HL-60 (cell line): Measurements from ENCODE around the gene RPP21.

Source experiments
- DNase-seq, 2 experiments: peaks; one replicate each; pipeline ENCODE4 v3.0.0-alpha.2; 2010 to 2020; ENCODE audit warnings: low read depth in 1 of 2, low spot score in 1 of 2
- H3K27ac ChIP-seq: fragments of 250-450 bp; sonication (Bioruptor Pico); replicated peaks from 2 replicates; pipeline ENCODE4 v1.5.1; 2020; ENCODE audit warnings: mild to moderate bottlenecking, moderate library complexity
- H3K27me3 ChIP-seq: fragments of 250-450 bp; sonication (Bioruptor Pico); 2 replicates; pipeline ENCODE4 v1.5.1; 2021; ENCODE audit warnings: mild to moderate bottlenecking, moderate library complexity; ENCODE audit not compliant: insufficient read depth, poor library complexity, severe bottlenecking
- H3K4me3 ChIP-seq: replicated peaks from 2 replicates; pipeline ENCODE4 v1.5.1; 2011; ENCODE audit warnings: mild to moderate bottlenecking, control low read depth, low read length; ENCODE audit not compliant: insufficient read depth
- GABPA ChIP-seq: IDR thresholded peaks from 2 replicates; pipeline ENCODE4 v1.6.1; 2012; ENCODE audit warnings: low read depth
- POLR2AphosphoS5 ChIP-seq: IDR thresholded peaks from 2 replicates; pipeline ENCODE4 v1.6.1; 2012; ENCODE audit warnings: low read depth
- SPI1 ChIP-seq: IDR thresholded peaks from 2 replicates; pipeline ENCODE4 v1.6.1; 2012; ENCODE audit warnings: low read depth, mild to moderate bottlenecking, borderline replicate concordance
- TF ChIP-seq, protein P1 (sequence below): IDR thresholded peaks from one replicate; pipeline ENCODE4 v1.5.1; 2011; ENCODE audit warnings: low read length, control low read depth, inconsistent platforms; ENCODE audit not compliant: insufficient read depth
- TF ChIP-seq, protein P2 (sequence below): IDR thresholded peaks from 2 replicates; pipeline ENCODE4 v1.6.1; 2012; ENCODE audit warnings: low read depth; ENCODE audit not compliant: insufficient replicate concordance

RPP21 gene

DNA sequence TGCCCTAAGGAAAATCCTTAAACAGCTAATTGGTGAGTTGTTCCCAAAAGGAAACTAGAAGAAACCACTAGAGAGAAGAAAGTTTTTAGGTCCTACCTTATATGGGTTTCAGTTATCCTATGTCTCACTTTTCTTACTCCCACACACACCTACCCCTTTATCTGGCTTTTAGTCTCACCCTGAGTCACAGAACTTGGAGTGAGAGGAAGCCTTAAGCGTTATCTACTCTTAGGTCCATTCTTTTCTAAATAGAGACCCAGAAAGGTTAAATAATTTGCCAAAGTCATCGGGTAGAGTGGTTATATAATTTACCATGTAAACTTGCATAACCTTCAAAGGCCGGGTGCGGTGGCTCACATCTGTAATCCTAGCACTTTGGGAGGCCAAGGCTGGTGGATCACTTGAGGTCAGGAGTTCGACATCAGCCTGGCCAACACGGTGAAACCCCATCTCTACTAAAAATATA, 4.3 kb upstream of the RPP21 start:
- H3K4me3 ChIP-seq = no peak overlapping the region
- no peaks in the 10 kb centered on the region for H3K27me3 ChIP-seq
- DNase-seq = no peak
- TF ChIP-seq GABPA (no peak), POLR2AphosphoS5 (no peak), SPI1 (no peak)
- TF ChIP-seq, protein P1, sequence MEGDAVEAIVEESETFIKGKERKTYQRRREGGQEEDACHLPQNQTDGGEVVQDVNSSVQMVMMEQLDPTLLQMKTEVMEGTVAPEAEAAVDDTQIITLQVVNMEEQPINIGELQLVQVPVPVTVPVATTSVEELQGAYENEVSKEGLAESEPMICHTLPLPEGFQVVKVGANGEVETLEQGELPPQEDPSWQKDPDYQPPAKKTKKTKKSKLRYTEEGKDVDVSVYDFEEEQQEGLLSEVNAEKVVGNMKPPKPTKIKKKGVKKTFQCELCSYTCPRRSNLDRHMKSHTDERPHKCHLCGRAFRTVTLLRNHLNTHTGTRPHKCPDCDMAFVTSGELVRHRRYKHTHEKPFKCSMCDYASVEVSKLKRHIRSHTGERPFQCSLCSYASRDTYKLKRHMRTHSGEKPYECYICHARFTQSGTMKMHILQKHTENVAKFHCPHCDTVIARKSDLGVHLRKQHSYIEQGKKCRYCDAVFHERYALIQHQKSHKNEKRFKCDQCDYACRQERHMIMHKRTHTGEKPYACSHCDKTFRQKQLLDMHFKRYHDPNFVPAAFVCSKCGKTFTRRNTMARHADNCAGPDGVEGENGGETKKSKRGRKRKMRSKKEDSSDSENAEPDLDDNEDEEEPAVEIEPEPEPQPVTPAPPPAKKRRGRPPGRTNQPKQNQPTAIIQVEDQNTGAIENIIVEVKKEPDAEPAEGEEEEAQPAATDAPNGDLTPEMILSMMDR = no peak
- TF ChIP-seq, protein P2, sequence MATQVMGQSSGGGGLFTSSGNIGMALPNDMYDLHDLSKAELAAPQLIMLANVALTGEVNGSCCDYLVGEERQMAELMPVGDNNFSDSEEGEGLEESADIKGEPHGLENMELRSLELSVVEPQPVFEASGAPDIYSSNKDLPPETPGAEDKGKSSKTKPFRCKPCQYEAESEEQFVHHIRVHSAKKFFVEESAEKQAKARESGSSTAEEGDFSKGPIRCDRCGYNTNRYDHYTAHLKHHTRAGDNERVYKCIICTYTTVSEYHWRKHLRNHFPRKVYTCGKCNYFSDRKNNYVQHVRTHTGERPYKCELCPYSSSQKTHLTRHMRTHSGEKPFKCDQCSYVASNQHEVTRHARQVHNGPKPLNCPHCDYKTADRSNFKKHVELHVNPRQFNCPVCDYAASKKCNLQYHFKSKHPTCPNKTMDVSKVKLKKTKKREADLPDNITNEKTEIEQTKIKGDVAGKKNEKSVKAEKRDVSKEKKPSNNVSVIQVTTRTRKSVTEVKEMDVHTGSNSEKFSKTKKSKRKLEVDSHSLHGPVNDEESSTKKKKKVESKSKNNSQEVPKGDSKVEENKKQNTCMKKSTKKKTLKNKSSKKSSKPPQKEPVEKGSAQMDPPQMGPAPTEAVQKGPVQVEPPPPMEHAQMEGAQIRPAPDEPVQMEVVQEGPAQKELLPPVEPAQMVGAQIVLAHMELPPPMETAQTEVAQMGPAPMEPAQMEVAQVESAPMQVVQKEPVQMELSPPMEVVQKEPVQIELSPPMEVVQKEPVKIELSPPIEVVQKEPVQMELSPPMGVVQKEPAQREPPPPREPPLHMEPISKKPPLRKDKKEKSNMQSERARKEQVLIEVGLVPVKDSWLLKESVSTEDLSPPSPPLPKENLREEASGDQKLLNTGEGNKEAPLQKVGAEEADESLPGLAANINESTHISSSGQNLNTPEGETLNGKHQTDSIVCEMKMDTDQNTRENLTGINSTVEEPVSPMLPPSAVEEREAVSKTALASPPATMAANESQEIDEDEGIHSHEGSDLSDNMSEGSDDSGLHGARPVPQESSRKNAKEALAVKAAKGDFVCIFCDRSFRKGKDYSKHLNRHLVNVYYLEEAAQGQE = no peak
- H3K27ac ChIP-seq = no peak overlapping the region

DNA sequence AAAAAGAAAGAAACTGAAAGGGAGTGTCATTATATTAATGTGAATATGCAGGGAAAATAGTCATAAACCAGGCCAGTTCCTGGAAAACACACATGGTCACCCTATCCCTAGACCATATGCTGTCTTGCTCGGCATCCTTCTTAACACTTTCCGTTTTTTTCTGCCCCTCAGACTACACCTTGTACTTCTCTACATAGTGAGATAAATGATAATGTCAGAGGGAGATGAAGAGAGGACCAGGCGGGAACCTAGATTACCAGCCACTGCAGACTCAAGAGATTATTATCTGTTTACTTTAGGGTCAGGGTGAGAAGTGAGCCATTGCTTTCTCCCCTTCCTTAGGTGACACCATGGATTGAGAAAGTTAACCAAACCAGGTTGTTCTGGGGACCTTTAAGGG, 3.7 kb upstream of the RPP21 start:
- no peak for DNase-seq
- TF ChIP-seq POLR2AphosphoS5 = no peak
- no peak for TF ChIP-seq GABPA
- no peak for TF ChIP-seq SPI1
- TF ChIP-seq, protein P1 = no peak
- TF ChIP-seq, protein P2 = no peak
- Histone ChIP-seq H3K4me3 (no peak overlapping the region), H3K27ac (no peak overlapping the region), H3K27me3 (no peaks in the 10 kb centered on the region)

DNA sequence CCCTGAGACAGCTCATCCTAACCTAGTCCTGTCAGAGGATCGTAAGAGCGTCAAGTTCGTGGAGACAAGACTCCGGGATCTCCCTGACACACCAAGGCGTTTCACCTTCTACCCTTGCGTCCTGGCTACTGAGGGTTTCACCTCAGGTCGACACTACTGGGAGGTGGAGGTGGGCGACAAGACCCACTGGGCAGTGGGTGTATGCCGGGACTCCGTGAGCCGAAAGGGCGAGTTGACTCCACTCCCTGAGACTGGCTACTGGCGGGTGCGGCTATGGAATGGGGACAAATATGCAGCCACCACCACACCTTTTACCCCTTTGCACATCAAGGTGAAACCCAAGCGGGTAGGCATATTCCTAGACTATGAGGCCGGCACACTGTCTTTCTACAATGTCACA, 3.2 kb upstream of the RPP21 start:
- H3K27me3 ChIP-seq = no peaks in the 10 kb centered on the region
- DNase-seq = no peak

More for the DNA sequence above, 3.2 kb upstream of the RPP21 start:
- H3K4me3 ChIP-seq = no peak overlapping the region
- TF ChIP-seq, protein P1 = no peak
- no peak for TF ChIP-seq GABPA
- TF ChIP-seq POLR2AphosphoS5 = no peak
- TF ChIP-seq SPI1 = no peak
- TF ChIP-seq, protein P2 = no peak
- no peak overlapping the region for H3K27ac ChIP-seq
